GM10847 (cell line): ENCODE results near the gene C3orf70.

Source experiments
- POLR2A ChIP-seq: IDR thresholded peaks from 2 replicates; pipeline ENCODE4 v1.6.1; 2011; ENCODE audit not compliant: insufficient read length; ENCODE audit errors: extremely low read depth

The C3orf70 gene

GRCh38 chr3:185112186-185112585 is 40.7 kb downstream of the C3orf70 start:
- TF ChIP-seq POLR2A = no peak

GRCh38 chr3:185103359-185104127 is 49.3 kb downstream of the C3orf70 start:
- no peak for TF ChIP-seq POLR2A

GRCh38 chr3:185094697-185095096 is 58.2 kb downstream of the C3orf70 start:
- no peak for TF ChIP-seq POLR2A

GRCh38 chr3:185093116-185093515 is 59.7 kb downstream of the C3orf70 start:
- no peak for TF ChIP-seq POLR2A

- no peak for TF ChIP-seq POLR2A
Observed at GRCh38 chr3:185090811-185091210, 62.0 kb downstream of the C3orf70 start.

- TF ChIP-seq POLR2A = no peak
Observed at GRCh38 chr3:185089751-185090150, 63.1 kb downstream of the C3orf70 start.

GRCh38 chr3:185089343-185089742 is 63.5 kb downstream of the C3orf70 start:
- TF ChIP-seq POLR2A = no peak

GRCh38 chr3:185087419-185087818 is 65.4 kb downstream of the C3orf70 start:
- no peak for TF ChIP-seq POLR2A

GRCh38 chr3:185084901-185085300 is 68.0 kb downstream of the C3orf70 start:
- no peak for TF ChIP-seq POLR2A

- TF ChIP-seq POLR2A = no peak
Observed at GRCh38 chr3:185084402-185084801, 68.5 kb downstream of the C3orf70 start.

- TF ChIP-seq POLR2A = no peak
Observed at GRCh38 chr3:185082829-185083228, 70.0 kb downstream of the C3orf70 start.

GRCh38 chr3:185082149-185082548 is 70.7 kb downstream of the C3orf70 start:
- TF ChIP-seq POLR2A = no peak

GRCh38 chr3:185081521-185081920 is 71.3 kb downstream of the C3orf70 start:
- TF ChIP-seq POLR2A = no peak

- TF ChIP-seq POLR2A = no peak
Observed at GRCh38 chr3:185079625-185080024, 73.2 kb downstream of the C3orf70 start.

GRCh38 chr3:185076219-185076618 is 76.6 kb downstream of the C3orf70 start:
- no peak for TF ChIP-seq POLR2A

GRCh38 chr3:185075547-185075946 is 77.3 kb downstream of the C3orf70 start:
- no peak for TF ChIP-seq POLR2A

- TF ChIP-seq POLR2A = no peak
Observed at GRCh38 chr3:185071287-185071800, 81.5 kb downstream of the C3orf70 start.
